Body of pancreas (tissue), 4 donors: ENCODE measurements around the gene MGAT4B. TPM values are rescaled to one million over a fixed set of nuclear protein-coding genes. Genes with fewer than 3 reads are reported as not detected.

Experiments
- ATAC-seq: fragments of 150-250 bp; one replicate; pipeline ENCODE4 v1.9.1; 2016
- DNase-seq, 4 donors: peaks; one replicate each; pipeline ENCODE4 v3.0.0-alpha.2; 2019
- H3K27ac ChIP-seq, 4 donors: fragments of 200-600 bp; sonication (generic); 1 replicate in 3 of 4; 2 replicates in 1 of 4; pipeline versions ENCODE4 v1.5.1 to v1.6.1; 2016 to 2019; ENCODE audit warnings: mild to moderate bottlenecking in 1 of 4, mixed read lengths in 1 of 4, moderate library complexity in 1 of 4
- H3K27me3 ChIP-seq, 2 donors: fragments of 200-600 bp; sonication (generic); one replicate each; pipeline ENCODE4 v1.6.0; 2016; ENCODE audit warnings: mild to moderate bottlenecking in 1 of 2
- H3K36me3 ChIP-seq, 2 donors: fragments of 200-600 bp; sonication (generic); replicated peaks in 1 of 2; 2 replicates each; pipeline ENCODE4 v1.5.1; 2016; ENCODE audit warnings: low read depth in 2 of 2; ENCODE audit not compliant: insufficient read depth in 1 of 2
- H3K4me1 ChIP-seq: fragments of 200-600 bp; sonication (generic); one replicate; pipeline ENCODE4 v1.6.0; 2016
- H3K4me3 ChIP-seq, 2 donors: fragments of 200-600 bp; sonication (generic); 1 replicate in 1 of 2; 2 replicates in 1 of 2; pipeline ENCODE4 v1.5.1; 2016 to 2019
- H3K9me3 ChIP-seq, 3 donors: fragments of 200-600 bp; sonication (generic); 1 replicate in 2 of 3; 2 replicates in 1 of 3; pipeline ENCODE4 v1.5.1; 2016
- POLR2A ChIP-seq, 3 donors: fragments of 450-650 bp; IDR thresholded peaks; one replicate each; pipeline ENCODE4 v1.6.1; 2016; ENCODE audit warnings: antibody characterized with exemption in 3 of 3, mild to moderate bottlenecking in 2 of 3
- WGBS, 2 donors: methylation state at CpG; one replicate each; pipeline ENCODE4 v1.1.5; 2017; 5-methylcytosine and 5-hydroxymethylcytosine counted together
- intact Hi-C: fragments of 100-400 bp; cut with DNase I; formaldehyde crosslinking; loops from one replicate; pipeline ENCODE4 v1.15.1; 2023
- total RNA-seq, 2 donors: library from RNA; depleted of rRNA; stranded (reverse); fragments of >200 nt; gene quantifications; one replicate each; pipeline ENCODE4 v1.1.0, GENCODE V29; 2016
- TF ChIP-seq, protein P1 (sequence below), 7 experiments: fragments of 450-650 bp in 4 of 7; fragments of 200-600 bp in 3 of 7; sonication (generic) in 3 of 7; IDR thresholded peaks; one replicate each; pipeline ENCODE4 v1.5.1; 2016 to 2019; ENCODE audit warnings: antibody characterized with exemption in 7 of 7

Gene MGAT4B
- total RNA-seq, 2 donors from 2014 or later: 89.0 to 90.0 TPM

DNA sequence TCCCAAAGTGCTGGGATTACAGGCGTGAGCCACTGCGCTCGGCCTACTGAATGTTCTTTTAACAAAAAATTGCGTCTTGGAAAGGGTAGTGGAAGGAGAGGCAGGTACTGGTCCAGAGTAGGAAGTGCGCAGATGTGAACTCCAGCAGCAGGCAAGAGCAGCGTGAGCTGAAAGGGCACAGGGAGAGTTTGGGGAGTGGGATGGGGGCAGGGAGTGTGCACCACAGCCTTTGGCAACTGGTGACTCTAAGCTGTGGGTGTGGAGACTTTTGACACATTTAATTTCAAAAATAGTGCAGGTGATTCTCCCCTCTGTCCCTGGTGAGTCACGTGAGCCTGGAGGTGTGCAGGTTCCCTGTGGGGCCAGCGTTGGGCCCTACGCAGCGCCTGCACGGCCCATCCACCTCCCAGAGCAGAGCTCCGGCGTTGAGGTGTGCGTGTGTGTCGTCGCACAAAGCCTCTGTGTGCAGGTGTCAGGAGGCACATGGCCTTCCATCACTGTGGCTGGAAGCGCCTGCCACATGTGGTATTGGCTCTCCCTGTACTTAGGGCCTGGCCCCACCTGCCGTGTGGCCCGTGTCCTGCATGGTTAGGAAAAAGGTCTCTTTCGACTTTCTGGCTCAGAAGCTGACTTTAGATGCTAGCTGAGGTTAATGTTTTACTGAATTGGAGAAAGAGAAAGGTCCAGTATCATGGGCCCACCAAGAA, 25.5 kb upstream of the MGAT4B start:
- ATAC-seq (no peak), DNase-seq (no peak)

DNA sequence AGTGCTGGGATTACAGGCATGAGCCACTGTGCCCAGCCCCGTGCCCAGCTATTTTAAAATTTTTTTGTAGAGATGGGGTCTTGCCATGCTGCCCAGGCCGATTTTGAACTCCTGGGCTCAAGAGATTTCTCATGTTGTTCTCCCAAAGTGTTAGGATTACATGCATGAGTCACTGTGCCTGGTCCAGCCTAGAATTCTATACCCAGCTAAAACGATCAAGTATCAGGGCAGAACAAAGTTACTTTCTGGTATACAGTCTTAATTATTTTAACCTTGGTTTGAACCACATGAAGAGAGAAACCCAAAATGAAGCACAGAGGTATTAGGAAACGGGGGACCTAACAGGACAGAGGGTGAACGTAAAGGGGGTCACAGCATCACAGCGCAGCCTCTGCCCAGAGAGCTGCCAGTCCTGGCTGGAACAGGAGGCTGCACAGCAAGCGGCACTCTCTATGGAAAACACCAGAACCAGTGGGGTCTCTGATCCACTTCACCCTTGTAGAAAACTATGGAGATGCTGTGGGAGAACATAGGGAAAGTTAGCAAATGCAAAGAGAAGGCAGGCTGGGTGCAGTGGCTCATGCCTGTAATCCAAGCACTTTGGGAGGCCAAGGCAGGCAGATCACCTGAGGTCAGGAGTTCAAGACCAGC, 24.3 kb upstream of the MGAT4B start:
- TF ChIP-seq, protein P1, sequence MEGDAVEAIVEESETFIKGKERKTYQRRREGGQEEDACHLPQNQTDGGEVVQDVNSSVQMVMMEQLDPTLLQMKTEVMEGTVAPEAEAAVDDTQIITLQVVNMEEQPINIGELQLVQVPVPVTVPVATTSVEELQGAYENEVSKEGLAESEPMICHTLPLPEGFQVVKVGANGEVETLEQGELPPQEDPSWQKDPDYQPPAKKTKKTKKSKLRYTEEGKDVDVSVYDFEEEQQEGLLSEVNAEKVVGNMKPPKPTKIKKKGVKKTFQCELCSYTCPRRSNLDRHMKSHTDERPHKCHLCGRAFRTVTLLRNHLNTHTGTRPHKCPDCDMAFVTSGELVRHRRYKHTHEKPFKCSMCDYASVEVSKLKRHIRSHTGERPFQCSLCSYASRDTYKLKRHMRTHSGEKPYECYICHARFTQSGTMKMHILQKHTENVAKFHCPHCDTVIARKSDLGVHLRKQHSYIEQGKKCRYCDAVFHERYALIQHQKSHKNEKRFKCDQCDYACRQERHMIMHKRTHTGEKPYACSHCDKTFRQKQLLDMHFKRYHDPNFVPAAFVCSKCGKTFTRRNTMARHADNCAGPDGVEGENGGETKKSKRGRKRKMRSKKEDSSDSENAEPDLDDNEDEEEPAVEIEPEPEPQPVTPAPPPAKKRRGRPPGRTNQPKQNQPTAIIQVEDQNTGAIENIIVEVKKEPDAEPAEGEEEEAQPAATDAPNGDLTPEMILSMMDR (IDR thresholded peaks at IDR 0.05): no peak
- no peak for TF ChIP-seq POLR2A (IDR thresholded peaks at IDR 0.05)
- intact Hi-C loops: no loop called here
- H3K27ac ChIP-seq: no peak overlapping the region
- no peak overlapping the region for H3K4me3 ChIP-seq
- no peak for DNase-seq
- WGBS, 2 donors: 86 to 93% methylated on average over 7 of the region's 7 CpGs
- peaks cover 29 to 44% of the 10 kb centered on the region in 2 donors for H3K36me3 ChIP-seq
- peaks cover 12% of the 10 kb centered on the region for H3K4me1 ChIP-seq
- H3K9me3 ChIP-seq: no peaks in the 10 kb centered on the region
- no peaks in the 10 kb centered on the region for H3K27me3 ChIP-seq
- no peak for ATAC-seq

More for the DNA sequence above, 25.5 kb upstream of the MGAT4B start:
- H3K4me1 ChIP-seq: peaks cover 16% of the 10 kb centered on the region
- WGBS, 2 donors: 89 to 92% methylated on average over 17 to 20 of the region's 20 CpGs
- TF ChIP-seq, protein P1 (IDR thresholded peaks at IDR 0.05): no peak
- TF ChIP-seq POLR2A (IDR thresholded peaks at IDR 0.05): no peak
- H3K4me3 ChIP-seq: no peak overlapping the region
- H3K27ac ChIP-seq: no peak overlapping the region
- no peaks in the 10 kb centered on the region for H3K27me3 ChIP-seq
- peaks cover 31 to 46% of the 10 kb centered on the region in 2 donors for H3K36me3 ChIP-seq
- no peaks in the 10 kb centered on the region for H3K9me3 ChIP-seq
- intact Hi-C loops: no loop called here

DNA sequence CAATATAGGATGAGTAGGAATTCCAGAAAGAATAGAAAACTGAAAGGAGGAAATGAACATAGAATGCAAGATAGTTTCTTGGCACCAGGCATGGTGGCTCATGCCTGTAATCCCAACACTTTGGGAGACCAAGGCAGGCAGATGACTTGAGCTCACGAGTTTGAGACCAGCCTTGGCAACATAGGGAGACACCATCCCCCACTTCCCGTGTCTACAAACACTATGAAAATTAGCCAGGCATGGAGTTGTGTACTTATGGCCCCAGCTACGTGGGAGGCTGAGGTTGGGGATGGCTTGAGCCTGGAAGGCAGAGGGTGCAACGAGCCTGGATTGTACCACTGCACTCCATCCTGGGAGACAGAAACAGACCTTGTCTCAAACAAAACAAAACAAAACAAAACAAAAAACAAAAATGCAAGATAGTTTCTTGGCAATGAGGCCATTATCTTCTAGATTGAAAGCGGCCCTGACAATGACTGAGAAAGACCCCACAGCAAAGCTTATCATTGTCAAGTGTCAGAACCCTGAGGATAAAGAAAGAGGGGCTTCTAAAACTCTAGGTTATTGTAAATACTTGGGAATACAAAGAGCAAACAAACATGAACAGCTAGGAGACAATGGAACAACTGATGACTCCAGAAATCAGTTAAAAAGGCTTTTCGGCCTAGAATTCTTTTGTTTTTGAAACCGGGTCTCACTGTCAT, 23.2 kb upstream of the MGAT4B start:
- H3K4me3 ChIP-seq: no peak overlapping the region
- TF ChIP-seq, protein P1 (IDR thresholded peaks at IDR 0.05): no peak
- TF ChIP-seq POLR2A (IDR thresholded peaks at IDR 0.05): no peak
- peaks cover 22% of the 10 kb centered on the region for H3K4me1 ChIP-seq
- ATAC-seq (no peak), DNase-seq (no peak)
- intact Hi-C loops: no loop called here
- H3K9me3 ChIP-seq: no peaks in the 10 kb centered on the region
- H3K27ac ChIP-seq: peak overlapping the region in 1 of 4 donors; percentile 15
- 73 to 77% methylated on average over 7 of the region's 7 CpGs for WGBS, 2 donors
- no peaks in the 10 kb centered on the region for H3K27me3 ChIP-seq
- peaks cover 27 to 49% of the 10 kb centered on the region in 2 donors for H3K36me3 ChIP-seq

DNA sequence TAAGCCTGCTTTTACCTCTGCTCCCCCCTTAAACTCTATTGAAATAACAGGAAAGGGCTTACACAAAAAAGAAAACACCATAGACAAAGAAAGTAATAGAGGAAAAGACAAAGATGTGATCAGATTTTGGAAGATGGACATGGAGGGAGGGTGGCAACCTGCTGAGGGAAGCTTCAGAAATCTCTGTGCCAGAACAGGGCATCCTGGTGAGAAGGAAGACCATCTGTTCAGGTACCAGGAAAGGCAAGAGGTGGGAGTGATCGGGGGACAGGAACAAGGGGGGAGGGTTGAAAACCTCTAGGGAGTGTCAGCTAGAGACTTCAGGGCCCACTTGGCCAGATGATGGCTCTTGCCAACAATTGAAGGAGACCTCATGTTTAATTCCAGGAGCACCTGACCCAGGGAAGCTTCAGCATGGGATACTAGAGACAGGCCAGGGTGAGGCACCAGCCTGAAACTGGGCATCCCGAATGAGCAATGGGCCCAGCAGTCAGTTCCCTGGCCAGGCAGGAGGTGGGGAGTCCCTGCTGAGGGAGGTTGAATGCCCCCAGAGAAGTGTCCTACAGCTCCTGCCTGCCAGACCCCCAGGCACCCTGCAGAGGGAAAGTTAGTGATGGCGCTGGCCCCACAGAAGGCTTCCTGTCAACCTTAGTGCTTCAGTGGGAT, 22.2 kb upstream of the MGAT4B start:
- ATAC-seq: no peak
- Histone ChIP-seq H3K27ac (peak overlapping the region in 2 of 4 donors; percentile 6 to 15), H3K36me3 (peaks cover 35 to 53% of the 10 kb centered on the region in 2 donors)

More for the DNA sequence above, 22.2 kb upstream of the MGAT4B start:
- H3K27me3 ChIP-seq: no peaks in the 10 kb centered on the region
- DNase-seq: no peak
- peaks cover 32% of the 10 kb centered on the region for H3K4me1 ChIP-seq
- intact Hi-C loops: no loop called here
- TF ChIP-seq POLR2A (IDR thresholded peaks at IDR 0.05): no peak
- TF ChIP-seq, protein P1 (IDR thresholded peaks at IDR 0.05): no peak
- H3K4me3 ChIP-seq: no peak overlapping the region
- WGBS, 2 donors: 95% methylated on average over 3 of the region's 3 CpGs
- H3K9me3 ChIP-seq: no peaks in the 10 kb centered on the region
